Measurements from ENCODE around the gene TCAP. TPM values are rescaled to one million over a fixed set of nuclear protein-coding genes. Genes with fewer than 3 reads are reported as not detected.

TCAP gene, protein sequence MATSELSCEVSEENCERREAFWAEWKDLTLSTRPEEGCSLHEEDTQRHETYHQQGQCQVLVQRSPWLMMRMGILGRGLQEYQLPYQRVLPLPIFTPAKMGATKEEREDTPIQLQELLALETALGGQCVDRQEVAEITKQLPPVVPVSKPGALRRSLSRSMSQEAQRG
- total RNA-seq = 0.18 and 0.28 TPM in 2 replicates

DNA sequence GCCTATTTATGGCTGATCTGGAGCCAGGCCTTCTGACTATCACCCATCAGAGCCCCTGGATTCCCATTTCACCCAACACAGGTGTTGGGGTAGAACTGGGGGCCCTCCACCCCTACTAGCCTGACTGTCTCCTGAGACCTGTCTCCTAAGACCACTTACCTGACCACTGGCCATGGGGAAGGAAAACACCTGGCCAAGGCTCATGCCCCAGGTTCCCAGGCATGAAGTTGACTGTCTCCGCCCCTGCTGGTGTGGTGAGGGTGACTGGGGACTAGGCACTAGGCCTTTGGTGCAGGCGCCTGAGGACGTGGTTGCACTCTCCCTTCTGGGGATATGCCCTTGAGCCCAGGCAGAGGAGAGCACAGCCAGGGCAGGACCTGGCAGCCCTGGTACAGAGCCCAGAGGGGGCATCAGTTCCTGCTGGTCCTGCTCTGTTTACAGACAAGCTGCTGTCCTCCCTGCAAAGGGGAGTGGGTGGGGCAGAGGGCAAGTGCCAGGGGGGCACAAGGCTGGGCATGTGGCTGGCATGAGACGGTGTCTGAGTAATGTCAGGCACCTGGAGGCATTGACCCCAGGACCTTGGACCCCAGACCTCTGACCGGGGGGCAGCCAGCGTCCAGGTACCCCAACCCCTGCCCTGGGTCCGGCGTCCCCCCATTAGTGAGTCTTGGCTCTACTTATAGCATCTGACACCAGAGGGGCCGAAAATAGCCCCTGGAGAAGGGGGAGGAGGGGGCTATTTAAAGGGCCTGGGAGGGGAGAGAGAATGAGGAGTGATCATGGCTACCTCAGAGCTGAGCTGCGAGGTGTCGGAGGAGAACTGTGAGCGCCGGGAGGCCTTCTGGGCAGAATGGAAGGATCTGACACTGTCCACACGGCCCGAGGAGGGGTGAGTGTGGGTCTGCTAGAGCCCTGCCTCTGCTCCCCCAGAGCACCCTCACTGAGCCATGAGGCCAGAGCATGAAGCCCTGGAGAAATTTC lies at the start of gene TCAP:
TSS of gene TCAP (plus strand) at position 769 of the 981 bp plus-strand sequence. CDS start at position 780, 11 bp downstream.

DNA sequence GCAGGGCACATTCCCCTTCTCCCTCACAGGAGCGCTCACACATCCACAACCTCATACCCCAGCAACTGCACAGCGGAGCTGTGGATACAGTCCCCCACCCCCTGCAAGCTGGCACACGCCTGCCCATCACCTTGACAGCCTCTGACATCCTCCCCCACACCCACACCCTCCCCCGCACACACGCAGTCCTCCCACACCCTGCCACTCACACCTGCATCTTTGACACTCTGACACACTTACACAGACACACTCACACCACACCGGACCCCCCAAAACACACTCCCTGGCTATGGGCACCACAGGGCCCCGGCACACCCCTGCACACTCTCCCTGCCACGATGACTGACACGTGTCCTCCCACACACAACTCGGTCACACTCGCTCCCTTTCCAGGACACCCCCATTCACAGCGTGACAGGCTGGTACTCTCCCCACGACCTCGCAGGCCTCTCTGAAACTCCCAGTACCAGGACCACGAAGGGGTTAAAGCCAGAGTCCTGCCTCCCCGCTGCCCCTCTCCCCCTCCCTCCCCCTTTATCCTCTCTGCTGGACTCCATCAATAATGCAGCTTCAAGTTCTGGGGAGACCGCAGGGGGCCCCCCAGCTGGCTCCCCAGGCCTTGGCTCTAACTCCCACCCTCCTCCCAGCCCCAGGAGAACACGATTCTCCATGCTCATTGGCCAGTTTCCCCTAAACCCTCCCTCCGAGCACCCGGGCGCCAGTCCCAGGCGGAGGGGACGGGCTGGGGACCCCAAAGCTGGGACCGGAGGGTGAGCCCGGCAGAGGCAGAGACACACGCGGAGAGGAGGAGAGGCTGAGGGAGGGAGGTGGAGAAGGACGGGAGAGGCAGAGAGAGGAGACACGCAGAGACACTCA lies 38.7 kb upstream of the TCAP start, which contains the start of gene PPP1R1B:
TSS of gene PPP1R1B (plus strand) at position 782 of the 876 bp plus-strand sequence. CDS start 441 bp downstream, outside the sequence.

DNA sequence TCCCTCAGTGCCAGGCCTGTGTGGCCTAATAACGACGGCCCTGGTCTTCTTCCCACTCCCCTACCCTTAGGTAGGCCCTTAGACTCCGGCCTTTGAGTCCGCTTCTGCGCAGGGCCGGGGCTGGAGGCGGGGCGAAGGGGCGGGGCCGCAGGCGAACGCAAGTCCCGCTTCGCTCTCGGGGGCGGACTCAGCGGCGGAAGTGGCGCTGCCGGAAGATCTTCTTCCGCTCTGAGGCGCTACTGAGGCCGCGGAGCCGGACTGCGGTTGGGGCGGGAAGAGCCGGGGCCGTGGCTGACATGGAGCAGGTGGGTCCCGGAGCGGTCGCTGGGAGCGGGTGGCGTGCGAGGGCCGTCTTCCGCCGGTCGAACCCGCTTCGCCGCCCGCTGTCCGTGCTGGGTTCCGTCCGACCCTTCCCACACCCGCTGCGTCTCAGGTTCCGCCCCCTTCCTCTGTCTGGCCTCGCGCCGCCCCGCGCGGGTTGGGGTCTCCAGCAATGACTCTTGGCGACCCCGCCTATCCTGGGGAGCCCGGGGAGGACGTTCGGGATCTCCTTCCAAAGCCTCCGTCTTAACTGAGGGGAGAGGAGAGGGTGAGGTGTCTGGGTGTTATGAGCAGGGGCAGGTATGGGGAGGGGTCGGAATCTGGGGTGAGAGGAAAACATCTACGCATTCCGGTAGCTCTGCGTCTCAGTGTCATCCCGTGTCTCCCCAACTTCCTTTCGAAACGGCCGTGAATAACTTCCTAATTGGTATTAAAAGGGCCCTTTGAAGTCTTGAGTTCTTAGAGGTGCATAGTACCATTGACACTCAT lies 28.0 kb upstream of the TCAP start, which contains the start of gene STARD3:
TSS of gene STARD3 (plus strand) at position 218 of the 810 bp plus-strand sequence. CDS start 16,388 bp downstream, outside the sequence.

DNA sequence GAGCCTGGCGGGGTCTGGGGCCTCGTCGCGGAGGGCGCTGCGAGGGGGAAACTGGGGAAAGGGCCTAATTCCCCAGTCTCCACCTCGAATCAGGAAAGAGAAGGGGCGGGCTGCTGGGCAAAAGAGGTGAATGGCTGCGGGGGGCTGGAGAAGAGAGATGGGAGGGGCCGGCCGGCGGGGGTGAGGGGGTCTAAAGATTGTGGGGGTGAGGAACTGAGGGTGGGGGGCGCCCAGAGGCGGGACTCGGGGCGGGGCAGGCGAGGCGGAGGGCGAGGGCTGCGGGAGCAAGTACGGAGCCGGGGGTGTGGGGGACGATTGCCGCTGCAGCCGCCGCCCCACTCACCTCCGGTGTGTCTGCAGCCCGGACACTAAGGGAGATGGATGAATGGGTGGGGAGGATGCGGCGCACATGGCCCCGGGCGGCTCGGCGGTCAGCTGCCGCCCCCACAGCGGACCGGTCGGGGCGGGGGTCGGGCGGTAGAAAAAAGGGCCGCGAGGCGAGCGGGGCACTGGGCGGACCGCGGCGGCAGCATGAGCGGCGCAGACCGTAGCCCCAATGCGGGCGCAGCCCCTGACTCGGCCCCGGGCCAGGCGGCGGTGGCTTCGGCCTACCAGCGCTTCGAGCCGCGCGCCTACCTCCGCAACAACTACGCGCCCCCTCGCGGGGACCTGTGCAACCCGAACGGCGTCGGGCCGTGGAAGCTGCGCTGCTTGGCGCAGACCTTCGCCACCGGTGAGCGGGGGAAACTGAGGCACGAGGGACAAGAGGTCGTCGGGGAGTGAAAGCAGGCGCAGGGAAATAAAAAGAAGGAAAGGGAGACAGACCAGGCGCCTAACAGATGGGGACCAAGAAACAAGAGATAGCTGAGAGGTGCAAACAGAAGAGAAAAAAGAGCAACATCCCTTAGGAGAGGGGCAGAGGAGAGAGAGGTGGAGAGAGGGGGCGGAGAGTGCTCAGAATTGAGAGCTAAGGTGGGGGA lies 3.1 kb downstream of the TCAP start, which contains the start of gene PNMT:
TSS of gene PNMT (plus strand) at position 509 of the 980 bp plus-strand sequence. CDS start at position 532, 23 bp downstream.

DNA sequence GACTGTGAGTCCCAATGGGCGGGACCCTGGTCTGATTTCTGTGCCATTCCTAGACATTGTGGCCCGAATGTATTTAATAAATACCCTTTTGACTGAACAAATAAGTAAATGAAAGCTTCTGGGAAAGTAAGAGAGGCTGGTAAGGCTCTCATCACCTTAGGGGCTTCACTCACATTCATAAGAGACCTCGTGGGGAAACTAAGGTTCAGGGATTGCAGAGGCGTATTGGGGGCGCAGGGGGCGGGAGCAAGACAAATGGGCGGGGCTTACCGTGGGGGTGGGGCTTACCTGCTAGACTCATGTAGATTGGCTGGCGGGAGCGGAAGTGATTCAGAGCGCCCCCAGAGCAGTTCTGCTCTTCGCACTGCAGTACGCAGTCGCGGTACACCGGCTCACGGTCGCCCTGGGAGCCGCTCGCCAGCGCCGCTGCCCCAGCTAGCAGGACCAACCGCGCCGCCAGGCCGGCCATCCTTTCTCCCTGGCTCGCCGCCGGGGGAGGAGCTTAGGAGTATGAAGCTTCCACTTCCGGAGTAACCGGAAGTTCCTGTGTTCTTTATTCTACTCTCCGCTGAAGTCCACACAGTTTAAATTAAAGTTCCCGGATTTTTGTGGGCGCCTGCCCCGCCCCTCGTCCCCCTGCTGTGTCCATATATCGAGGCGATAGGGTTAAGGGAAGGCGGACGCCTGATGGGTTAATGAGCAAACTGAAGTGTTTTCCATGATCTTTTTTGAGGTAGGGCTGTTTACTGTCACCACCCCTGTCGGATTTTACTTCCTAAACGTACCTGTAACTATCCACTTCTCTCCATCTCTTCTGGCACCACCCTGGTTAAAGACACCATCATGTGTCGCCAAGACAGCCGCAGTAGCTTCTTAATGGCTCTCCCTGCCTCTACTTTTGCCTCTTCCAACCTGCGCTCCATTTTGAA lies 22.7 kb downstream of the TCAP start, which contains the start of gene PGAP3:
TSS of gene PGAP3 (minus strand) at position 512 of the 929 bp plus-strand sequence. CDS start at position 469, 43 bp downstream.

DNA sequence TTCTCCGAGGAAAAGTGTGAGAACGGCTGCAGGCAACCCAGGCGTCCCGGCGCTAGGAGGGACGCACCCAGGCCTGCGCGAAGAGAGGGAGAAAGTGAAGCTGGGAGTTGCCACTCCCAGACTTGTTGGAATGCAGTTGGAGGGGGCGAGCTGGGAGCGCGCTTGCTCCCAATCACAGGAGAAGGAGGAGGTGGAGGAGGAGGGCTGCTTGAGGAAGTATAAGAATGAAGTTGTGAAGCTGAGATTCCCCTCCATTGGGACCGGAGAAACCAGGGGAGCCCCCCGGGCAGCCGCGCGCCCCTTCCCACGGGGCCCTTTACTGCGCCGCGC lies 34.6 kb downstream of the TCAP start, which contains the start of gene ERBB2:
TSS of gene ERBB2 (plus strand) at position 247 of the 330 bp plus-strand sequence. CDS start 175 bp downstream, outside the sequence.

Other genes with a start within 250 kb of the TCAP start
- gene MED1, start 214.1 kb upstream of the TCAP start, total RNA-seq = 20.7 and 22.6 TPM in 2 replicates
- 20.6 and 24.0 TPM in 2 replicates for gene CDK12, start 203.9 kb upstream of the TCAP start, total RNA-seq
- gene NEUROD2, start 57.4 kb upstream of the TCAP start, total RNA-seq = not detected in 2 replicates
- gene PPP1R1B, start 38.4 kb upstream of the TCAP start, total RNA-seq = not detected in 2 replicates
- gene STARD3, start 28.2 kb upstream of the TCAP start, total RNA-seq = 20.1 and 26.4 TPM in 2 replicates
- gene PNMT, start 3.1 kb downstream of the TCAP start, total RNA-seq = not detected in 2 replicates
- gene PGAP3, start 22.7 kb downstream of the TCAP start, total RNA-seq = 3.0 and 3.8 TPM in 2 replicates
- gene ERBB2, start 34.7 kb downstream of the TCAP start, total RNA-seq = 19.2 and 21.8 TPM in 2 replicates
- gene MIEN1, start 65.2 kb downstream of the TCAP start, total RNA-seq = 11.3 and 12.6 TPM in 2 replicates
- gene GRB7, start 72.6 kb downstream of the TCAP start, total RNA-seq = not detected in 2 replicates
- gene IKZF3, start 199.0 kb downstream of the TCAP start, total RNA-seq = not detected in 2 replicates
- gene ZPBP2, start 202.9 kb downstream of the TCAP start, total RNA-seq = not detected in 2 replicates

Measured in endothelial cell of coronary artery (primary cell).